Upper lobe of right lung (tissue), 1 donor: Measurements from ENCODE around the gene SIAH3. TPM values are rescaled to one million over a fixed set of nuclear protein-coding genes. Genes with fewer than 3 reads are reported as not detected.
A peak's percentile ranks its signal among the peaks of the same experiment; 100 is the strongest.

Experiments
- ATAC-seq: fragments of 200-7000 bp; cut with Tn5 transposase; one replicate; pipeline ENCODE4 v1.9.1; 2020; ENCODE audit warnings: mild to moderate bottlenecking, moderate library complexity
- DNase-seq: peaks from one replicate; pipeline ENCODE4 v3.0.0-alpha.2; 2020
- H3K27ac ChIP-seq: fragments of 200-600 bp; one replicate; pipeline ENCODE4 v1.8.0; 2022
- H3K27me3 ChIP-seq: fragments of 200-600 bp; one replicate; pipeline ENCODE4 v1.8.0; 2022; ENCODE audit warnings: mild to moderate bottlenecking
- H3K36me3 ChIP-seq: fragments of 200-600 bp; one replicate; pipeline ENCODE4 v1.8.0; 2022
- H3K4me1 ChIP-seq: fragments of 200-600 bp; one replicate; pipeline ENCODE4 v1.8.0; 2022
- H3K4me3 ChIP-seq: fragments of 200-600 bp; one replicate; pipeline ENCODE4 v1.8.0; 2022; ENCODE audit warnings: mild to moderate bottlenecking
- H3K9me3 ChIP-seq: fragments of 200-600 bp; one replicate; pipeline ENCODE4 v1.8.0; 2022
- CTCF ChIP-seq: fragments of 200-600 bp; IDR thresholded peaks from one replicate; pipeline ENCODE4 v1.8.0; 2022; ENCODE audit warnings: antibody characterized with exemption
- intact Hi-C: fragments of 100-400 bp; cut with DNase I; formaldehyde crosslinking; loops from one replicate; pipeline ENCODE4 v1.11.0; 2022
- total RNA-seq: library from RNA; stranded (reverse); fragmentation: NEBNext Ultra II Directional; extraction: Animal tissue kit (Norgen Biotek cat#: 25700); gene quantifications from one replicate; pipeline ENCODE4 v1.2.1, GENCODE V29; 2021
- donor health status: DM: no; HTN: yes; CAD: no; lungs with severe emphysema.

SIAH3 gene
- total RNA-seq, 1 donor from 2014 or later: not detected

DNA sequence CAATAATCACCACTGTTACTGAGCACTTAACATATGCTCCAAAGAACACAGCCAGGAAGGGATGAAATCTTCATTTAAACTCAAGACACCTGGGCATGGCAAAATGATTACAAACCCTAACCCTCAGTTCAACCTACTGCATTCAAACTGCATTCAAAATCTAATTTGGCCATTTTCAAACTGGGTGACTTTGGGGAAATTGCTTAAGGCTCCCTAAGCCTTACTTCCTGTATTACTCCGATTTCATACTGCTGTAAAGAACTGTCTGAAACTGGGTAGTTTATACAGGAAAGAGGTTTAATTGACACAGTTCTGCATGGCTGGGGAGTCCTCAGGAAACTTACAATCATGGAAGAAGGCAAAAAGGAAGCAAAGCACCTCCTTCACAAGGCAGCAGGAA lies 99.0 kb downstream of the SIAH3 start:
- Histone ChIP-seq H3K27me3 (no peaks in the 10 kb centered on the region), H3K36me3 (no peaks in the 10 kb centered on the region), H3K4me3 (no peak overlapping the region), H3K27ac (no peak overlapping the region), H3K4me1 (no peaks in the 10 kb centered on the region), H3K9me3 (peaks cover 3% of the 10 kb centered on the region)
- intact Hi-C loops: no loop called here
- ATAC-seq (peak; percentile 41), DNase-seq (no peak)
- TF ChIP-seq CTCF: no peak

DNA sequence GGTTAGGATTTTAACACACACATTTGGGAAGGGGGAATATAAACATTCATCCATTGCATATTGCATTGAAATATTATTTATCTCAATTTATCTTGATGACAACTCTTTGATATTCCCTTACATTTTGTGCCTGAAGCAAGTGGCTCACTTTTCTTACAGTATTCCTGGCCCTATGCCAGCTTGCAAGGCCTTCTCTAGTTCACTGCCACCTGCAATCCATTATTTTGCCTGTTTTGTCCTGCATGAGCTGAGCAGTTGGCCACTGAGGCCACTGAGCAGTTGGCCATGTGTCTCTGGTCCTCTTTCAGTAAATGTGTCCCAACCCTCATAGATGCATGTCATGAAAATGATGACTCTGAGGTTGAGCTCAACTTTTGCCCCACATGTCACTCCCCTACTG lies 99.7 kb downstream of the SIAH3 start:
- Histone ChIP-seq H3K9me3 (no peaks in the 10 kb centered on the region), H3K27ac (no peak overlapping the region), H3K4me1 (no peaks in the 10 kb centered on the region), H3K27me3 (no peaks in the 10 kb centered on the region), H3K4me3 (no peak overlapping the region), H3K36me3 (no peaks in the 10 kb centered on the region)
- no peak for DNase-seq
- no peak for TF ChIP-seq CTCF
- ATAC-seq: no peak
- intact Hi-C loops: no loop called here

- intact Hi-C loops: no loop called here
- no peak for DNase-seq
- no peaks in the 10 kb centered on the region for H3K36me3 ChIP-seq
- no peaks in the 10 kb centered on the region for H3K27me3 ChIP-seq
- H3K9me3 ChIP-seq: no peaks in the 10 kb centered on the region
- no peaks in the 10 kb centered on the region for H3K4me1 ChIP-seq
- ATAC-seq: no peak
- no peak overlapping the region for H3K27ac ChIP-seq
- TF ChIP-seq CTCF: no peak
- no peak overlapping the region for H3K4me3 ChIP-seq
Measured at GRCh38 chr13:45750566-45750965, 101.0 kb downstream of the SIAH3 start.

DNA sequence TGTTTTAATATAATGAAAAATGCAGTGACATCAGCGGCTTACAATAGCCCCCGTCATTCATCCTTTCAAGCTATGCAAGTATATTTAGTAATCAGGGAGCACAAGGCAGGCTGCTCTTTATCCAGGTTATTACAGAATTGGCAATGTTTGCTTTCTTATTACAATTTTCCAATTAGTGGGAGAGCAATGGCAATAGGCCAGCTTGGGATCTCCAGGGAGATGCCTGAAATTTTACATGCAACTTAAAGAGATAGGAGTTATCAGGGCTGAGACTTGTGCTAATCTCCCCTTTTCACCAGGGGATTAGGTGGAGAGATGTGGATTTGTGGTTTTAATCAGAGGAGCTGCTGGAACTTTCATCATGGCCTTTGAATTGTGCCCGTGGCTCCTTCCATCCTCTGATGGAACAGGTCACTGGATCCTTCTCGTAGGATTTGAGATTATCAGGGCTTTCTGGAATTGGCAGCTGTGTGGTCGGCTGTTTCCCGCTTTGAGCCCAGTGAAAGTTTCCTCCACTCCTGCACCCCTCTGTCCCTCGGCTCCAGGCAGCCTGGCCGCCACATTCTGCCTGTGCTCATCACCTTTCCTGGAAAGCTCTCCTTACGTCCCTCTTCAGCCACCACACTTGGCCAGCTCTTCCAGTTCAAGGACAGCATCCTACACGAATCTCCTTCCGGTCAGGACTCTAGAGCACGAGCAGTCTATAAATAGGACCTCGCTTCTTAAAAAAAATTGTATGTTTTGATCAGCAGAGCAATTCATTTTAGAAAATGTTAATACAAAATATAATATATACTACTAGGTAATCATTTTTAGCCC lies 102.4 kb downstream of the SIAH3 start:
- no peaks in the 10 kb centered on the region for H3K27me3 ChIP-seq
- ATAC-seq: no peak
- no peaks in the 10 kb centered on the region for H3K36me3 ChIP-seq
- intact Hi-C loops: no loop called here
- no peak overlapping the region for H3K4me3 ChIP-seq
- no peak for DNase-seq
- no peaks in the 10 kb centered on the region for H3K9me3 ChIP-seq
- no peak for TF ChIP-seq CTCF
- H3K4me1 ChIP-seq: no peaks in the 10 kb centered on the region
- H3K27ac ChIP-seq: no peak overlapping the region

GRCh38 chr13:45747071-45747470 lies 104.5 kb downstream of the SIAH3 start:
- peak; percentile 84 for ATAC-seq
- no peak overlapping the region for H3K4me3 ChIP-seq
- H3K4me1 ChIP-seq: no peaks in the 10 kb centered on the region
- H3K9me3 ChIP-seq: no peaks in the 10 kb centered on the region
- intact Hi-C loops: no loop called here
- H3K36me3 ChIP-seq: no peaks in the 10 kb centered on the region
- no peaks in the 10 kb centered on the region for H3K27me3 ChIP-seq
- TF ChIP-seq CTCF: no peak
- DNase-seq: no peak
- no peak overlapping the region for H3K27ac ChIP-seq
